ENCODE measurements around the gene TMEM213.

TMEM213 gene

DNA sequence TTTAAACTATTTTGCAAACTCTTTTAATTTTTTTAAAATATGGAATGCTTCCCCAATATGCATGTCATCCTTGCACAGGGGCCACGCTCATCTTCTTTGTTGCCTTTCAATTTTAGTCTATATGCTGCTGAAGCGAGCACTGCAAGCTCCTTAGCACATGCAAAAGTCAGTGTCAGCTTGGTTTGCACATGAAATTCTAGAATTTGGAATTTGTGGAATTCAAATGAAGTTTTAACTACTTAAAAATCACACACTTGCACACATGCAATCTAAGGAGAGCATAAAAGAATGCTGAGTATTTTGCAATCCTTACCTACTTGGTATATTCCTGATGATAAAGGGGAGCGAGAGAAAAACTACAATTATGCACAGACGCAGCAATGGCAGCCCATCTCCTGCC, 78.5 kb downstream of the TMEM213 start:
- no peak for DNase-seq (ENCODE audit: low read depth)

DNA sequence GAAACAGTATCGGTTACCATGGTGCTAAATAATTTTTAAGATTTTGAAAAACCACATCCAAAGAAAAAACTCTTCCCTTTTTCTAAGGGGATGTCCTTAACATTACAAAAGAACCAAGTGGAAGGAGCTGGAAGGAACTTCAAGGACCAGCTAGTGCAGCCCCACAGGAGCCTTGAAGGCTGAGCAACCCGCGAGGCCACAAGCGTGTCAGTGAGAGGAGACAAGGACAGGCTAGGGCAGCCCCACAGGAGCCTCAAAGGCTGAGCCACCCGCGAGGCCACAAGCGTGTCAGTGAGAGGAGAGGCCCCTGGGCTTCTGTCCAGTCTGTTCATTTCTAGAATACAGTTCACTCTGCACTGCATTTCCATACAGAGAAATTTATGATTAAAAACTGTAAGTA, 80.3 kb downstream of the TMEM213 start:
- DNase-seq (ENCODE audit: low read depth): no peak

DNA sequence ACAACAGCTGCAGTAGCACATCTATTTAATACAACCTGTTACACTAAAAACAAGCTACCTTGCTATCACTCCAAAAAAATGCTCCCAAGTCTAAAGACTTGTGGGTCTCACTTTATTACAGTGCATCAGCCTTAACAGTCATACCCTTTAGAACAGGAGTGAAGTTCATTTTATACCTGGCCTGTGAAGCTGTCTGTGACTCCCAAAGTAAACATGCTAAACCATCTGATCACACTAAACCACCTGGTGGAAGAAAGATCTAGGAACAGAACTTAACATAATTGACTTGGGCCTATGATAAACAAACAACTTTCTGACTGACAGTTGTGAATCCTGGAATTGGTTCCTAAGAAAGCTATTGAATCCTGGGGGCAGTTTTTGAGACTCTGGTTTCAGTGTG, 81.1 kb downstream of the TMEM213 start:
- DNase-seq (ENCODE audit: low read depth): no peak

DNA sequence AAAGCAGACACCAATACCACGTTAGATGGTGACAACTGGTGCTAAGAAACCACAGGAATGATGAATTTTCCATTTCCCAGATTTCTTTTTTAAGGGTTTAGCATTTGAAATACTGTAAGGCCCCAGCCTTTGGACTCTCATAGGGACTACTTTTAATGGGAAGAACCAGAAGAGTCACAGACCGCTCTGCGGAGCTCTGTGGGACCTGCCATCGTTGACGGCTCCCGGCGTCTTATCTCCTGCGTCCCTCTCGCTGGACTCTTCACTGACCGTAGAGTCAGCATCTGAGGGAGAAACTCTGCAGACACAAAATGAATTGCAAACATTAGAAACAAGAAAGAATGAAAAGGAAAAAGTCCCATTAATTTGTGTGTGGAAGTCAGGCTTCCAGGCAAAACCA, 81.6 kb downstream of the TMEM213 start:
- no peak for DNase-seq (ENCODE audit: low read depth)

DNA sequence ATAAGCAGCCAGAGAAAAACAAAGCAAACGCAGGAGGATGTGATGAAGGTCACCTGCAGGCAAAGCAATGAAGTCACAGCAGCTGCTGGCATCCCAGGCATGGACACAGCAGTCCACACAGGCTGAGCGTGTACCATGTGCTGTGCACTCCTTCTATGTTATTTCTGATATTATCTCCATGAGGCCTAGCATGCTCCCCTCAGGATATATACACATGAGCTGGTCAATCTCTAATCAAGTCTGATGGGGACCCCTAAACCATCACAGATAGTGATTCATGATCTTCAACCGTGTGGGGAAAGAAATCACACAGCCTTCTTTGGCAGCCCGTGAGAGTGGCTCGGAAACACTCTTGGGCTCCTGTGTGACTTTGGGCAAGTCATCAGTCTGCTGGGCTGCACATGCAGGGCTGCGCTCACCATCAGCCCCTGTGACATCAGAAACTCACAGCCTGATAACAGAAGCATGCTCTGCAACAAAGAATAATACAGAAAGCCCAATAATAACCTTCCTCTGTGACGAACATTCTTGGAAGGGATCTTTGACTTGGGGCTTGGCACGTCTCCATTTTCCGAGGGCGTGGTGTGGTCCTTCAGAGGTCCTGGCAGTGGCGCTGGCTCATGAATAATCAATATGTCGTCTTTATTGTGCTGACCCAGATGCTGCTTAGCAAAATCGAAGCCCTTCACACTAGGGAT, 83.2 kb downstream of the TMEM213 start:
- no peak for DNase-seq (ENCODE audit: low read depth)

DNA sequence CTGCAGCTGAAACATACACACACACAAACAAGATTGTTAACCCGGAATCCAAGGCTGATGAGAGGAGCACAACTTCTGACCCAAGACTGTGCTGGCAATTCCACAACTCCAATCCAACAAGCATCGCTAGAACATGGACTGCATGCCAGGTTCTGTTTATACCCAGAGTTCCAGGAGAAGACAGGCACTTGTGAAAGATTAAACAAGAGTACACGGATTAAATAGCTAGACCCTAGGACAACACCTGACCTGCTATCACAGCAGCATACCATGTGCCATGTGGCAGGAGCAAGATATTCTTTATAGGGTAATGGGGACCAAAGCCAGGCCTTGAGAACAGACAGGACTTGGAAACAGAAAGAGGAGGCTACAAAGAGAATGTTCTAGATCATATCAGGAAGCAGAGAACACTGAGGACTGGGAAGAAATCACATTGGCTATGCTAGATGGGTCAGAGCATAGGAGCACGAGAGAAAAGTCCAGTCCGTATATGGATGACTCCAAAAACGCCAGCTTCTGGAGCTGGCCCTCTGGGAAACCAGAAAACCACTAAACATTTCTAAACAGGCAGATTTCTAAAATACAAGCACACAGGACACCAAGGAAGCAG, 83.9 kb downstream of the TMEM213 start:
- DNase-seq (ENCODE audit: low read depth): no peak

DNA sequence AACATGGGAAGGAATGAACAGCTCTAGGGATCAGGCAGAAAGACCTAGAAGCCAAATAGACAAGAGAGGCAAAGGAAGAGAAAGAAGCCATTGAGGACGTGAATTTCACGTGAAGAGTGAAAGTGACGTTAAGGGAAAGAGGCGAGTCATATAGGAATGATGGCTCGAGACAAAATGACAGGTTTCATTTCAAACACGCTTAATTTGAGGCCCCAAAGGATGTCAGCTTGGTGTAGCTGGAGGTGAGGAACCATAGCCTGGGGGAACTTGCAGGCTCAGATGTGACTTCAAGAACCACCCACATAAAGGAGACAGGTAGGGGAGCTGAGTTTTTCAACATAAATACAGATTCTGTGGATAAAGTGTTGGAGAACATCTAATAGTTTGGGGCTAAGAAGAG, 84.5 kb downstream of the TMEM213 start:
- no peak for DNase-seq (ENCODE audit: low read depth)

DNA sequence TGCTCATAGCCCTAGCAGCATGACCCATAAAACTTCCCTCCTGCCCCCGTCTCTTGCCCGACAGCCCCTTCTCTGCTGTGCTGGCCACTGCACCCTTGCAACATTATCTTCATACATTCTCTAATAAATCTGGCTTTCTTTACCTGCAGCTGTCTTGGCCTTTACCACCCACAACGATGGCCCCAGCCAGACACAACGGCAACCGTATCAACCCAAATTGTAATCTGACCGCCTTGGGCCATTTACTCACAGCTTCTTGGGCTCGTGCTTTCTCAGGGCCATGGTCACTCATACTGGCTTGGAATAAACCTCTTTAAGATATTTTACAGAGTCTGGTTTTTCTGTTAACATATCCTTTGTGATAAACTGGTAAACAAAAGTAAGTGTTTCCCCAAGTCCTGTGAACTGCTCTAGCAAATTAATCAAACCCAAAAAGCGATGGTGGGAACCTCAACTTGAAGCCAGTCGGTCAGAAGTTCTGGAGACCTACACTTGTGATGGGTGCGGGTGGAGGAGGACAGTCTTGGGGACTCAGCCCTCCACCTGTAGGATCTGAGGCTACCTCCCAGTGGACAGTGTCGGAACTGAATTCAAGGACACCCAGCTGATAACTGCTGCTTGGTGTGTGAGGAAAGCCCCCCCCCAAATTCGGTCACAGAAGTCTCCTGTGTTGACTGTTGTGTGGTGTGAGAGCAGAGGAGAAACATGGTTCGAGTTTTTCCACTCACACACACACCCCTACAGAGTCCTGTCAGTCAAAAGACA, 87.8 kb downstream of the TMEM213 start:
- no peak for DNase-seq (ENCODE audit: low read depth)

DNA sequence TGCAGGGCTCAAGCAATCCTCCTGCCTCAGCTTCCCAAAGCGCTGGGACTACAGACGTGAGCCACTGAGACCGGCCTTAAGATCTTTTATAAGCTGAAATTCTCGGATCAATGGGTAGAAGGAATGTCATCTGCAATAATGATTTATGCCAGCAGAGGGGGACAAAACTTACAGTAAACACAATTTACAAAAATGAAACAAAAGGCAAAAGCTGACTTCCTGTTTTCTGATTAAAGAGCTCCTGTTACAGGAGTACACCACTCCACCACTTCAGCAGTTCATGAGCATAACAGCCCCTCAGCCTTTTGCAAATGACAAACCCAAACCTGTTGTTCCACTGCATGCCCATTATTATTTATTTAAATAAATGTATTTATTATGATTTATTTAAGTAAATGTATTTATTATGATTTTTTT, 88.7 kb downstream of the TMEM213 start:
- peak; percentile 7 for DNase-seq (ENCODE audit: low read depth)

DNA sequence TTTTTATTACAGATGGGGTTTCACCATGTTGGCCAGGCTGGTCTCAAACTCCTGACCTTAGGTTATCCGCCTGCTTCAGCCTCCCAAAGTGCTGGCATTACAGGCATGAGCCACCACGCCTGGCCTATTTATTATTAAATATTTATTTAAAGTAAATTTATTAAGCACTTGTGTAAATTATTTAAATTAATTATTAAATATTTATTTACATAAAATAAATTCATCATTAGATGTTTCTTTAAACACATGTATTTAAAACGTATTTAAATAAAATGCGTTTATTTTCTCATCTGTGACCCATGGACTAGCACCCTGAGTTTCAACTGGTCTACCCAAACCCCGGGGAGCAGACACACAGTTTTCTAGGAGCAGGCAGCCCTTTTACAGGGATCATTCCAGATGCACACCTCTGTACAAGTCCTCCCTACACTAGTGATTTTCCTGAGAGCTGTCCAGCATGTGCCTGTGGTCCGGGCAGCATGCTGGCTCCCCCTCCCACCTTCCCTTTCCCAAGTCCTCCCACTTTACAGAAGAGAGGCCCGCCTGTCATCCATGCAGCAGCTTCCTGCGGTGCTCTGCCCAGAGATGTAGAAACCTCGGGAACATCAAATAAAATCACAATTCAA, 89.4 kb downstream of the TMEM213 start:
- no peak for DNase-seq (ENCODE audit: low read depth)
